DND-41 (cell line): ENCODE data around the gene CYB5R4.

Experiments used
- EZH2 ChIP-seq: IDR thresholded peaks from 3 replicates; pipeline ENCODE4 v1.6.1; 2012; ENCODE audit warnings: borderline replicate concordance, low read depth, mild to moderate bottlenecking, moderate library complexity, low read length, inconsistent platforms; ENCODE audit not compliant: severe bottlenecking
- TF ChIP-seq, protein P1 (sequence below): IDR thresholded peaks from 2 replicates; pipeline ENCODE4 v1.5.1; 2012; ENCODE audit warnings: borderline replicate concordance, low read length, moderate library complexity, mild to moderate bottlenecking; ENCODE audit not compliant: poor library complexity, severe bottlenecking; ENCODE audit errors: extremely low read depth

DNA sequence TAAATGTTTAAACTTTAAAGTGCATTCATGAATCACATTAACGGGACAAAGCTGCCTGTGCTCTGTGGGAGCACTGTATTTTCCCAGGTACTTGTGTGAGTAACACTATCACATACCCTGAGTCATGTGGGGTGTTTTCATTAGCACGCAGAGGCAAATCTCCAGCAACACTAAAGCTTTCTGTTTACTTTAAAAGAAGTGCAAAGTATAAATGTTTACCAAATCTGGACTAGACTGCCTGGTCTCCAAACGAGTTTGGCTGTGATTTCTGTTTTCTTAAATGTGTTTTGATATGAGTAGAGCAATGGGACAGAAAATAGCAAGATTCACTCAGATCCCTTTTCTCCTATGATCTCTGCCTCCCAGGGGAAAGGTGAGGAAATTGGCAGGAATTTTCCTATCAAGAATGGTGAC lies 35.1 kb upstream of the CYB5R4 start:
- TF ChIP-seq EZH2 = no peak
- TF ChIP-seq, protein P1, sequence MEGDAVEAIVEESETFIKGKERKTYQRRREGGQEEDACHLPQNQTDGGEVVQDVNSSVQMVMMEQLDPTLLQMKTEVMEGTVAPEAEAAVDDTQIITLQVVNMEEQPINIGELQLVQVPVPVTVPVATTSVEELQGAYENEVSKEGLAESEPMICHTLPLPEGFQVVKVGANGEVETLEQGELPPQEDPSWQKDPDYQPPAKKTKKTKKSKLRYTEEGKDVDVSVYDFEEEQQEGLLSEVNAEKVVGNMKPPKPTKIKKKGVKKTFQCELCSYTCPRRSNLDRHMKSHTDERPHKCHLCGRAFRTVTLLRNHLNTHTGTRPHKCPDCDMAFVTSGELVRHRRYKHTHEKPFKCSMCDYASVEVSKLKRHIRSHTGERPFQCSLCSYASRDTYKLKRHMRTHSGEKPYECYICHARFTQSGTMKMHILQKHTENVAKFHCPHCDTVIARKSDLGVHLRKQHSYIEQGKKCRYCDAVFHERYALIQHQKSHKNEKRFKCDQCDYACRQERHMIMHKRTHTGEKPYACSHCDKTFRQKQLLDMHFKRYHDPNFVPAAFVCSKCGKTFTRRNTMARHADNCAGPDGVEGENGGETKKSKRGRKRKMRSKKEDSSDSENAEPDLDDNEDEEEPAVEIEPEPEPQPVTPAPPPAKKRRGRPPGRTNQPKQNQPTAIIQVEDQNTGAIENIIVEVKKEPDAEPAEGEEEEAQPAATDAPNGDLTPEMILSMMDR = no peak
